OCI-LY7 (cell line): ENCODE results near the gene VPS26C. TPM values are rescaled to one million over a fixed set of nuclear protein-coding genes. Genes with fewer than 3 reads are reported as not detected.

Source experiments
- BruUV-seq: library from RNA; stranded (reverse); fragments of 400-500 nt; replicated peaks from 2 replicates; lab custom pipeline; 2021; lab: Mats Ljungman, UMichigan
- CTCF ChIA-PET: fragments of 300-600 bp; sonication (Branson Sonifier 250); formaldehyde crosslinking; loops from one replicate; lab custom pipeline; 2022; ENCODE audit warnings: antibody characterized with exemption; ENCODE audit not compliant: unreplicated experiment; lab: Charles Lee
- POLR2A ChIA-PET: fragments of 300-600 bp; sonication (Branson Sonifier 250); formaldehyde crosslinking; loops from one replicate; lab custom pipeline; 2022; ENCODE audit warnings: antibody characterized with exemption; lab: Charles Lee
- DNase-seq: peaks from one replicate; pipeline ENCODE4 v3.0.0-alpha.2; 2015; ENCODE audit warnings: low spot score
- H2AFZ ChIP-seq: fragments of 200-600 bp; sonication (generic), shearing (Covaris generic); 2 replicates; pipeline ENCODE4 v1.6.1; 2014; ENCODE audit warnings: mild to moderate bottlenecking, antibody characterized with exemption, low read length, moderate library complexity
- H3K27ac ChIP-seq: fragments of 200-600 bp; sonication (generic); 2 replicates; pipeline ENCODE4 v1.5.1; 2014; ENCODE audit warnings: mixed run types, low read depth, mild to moderate bottlenecking, moderate library complexity, low read length, inconsistent platforms; ENCODE audit not compliant: poor library complexity, severe bottlenecking
- H3K36me3 ChIP-seq: fragments of 200-600 bp; sonication (generic); 2 replicates; pipeline ENCODE4 v1.6.1; 2014; ENCODE audit warnings: mild to moderate bottlenecking, antibody characterized with exemption, low read length, moderate library complexity, mixed read lengths; ENCODE audit not compliant: insufficient read depth
- H3K4me1 ChIP-seq: fragments of 200-600 bp; sonication (generic); 2 replicates; pipeline ENCODE4 v1.5.1; 2014; ENCODE audit warnings: mild to moderate bottlenecking, low read length; ENCODE audit not compliant: insufficient read depth, poor library complexity, severe bottlenecking
- H3K4me2 ChIP-seq: fragments of 200-600 bp; sonication (generic); 2 replicates; pipeline ENCODE4 v1.6.1; 2014; ENCODE audit warnings: mild to moderate bottlenecking, low read length
- H3K4me3 ChIP-seq: fragments of 200-600 bp; sonication (generic); 2 replicates; pipeline ENCODE4 v1.5.1; 2014; ENCODE audit warnings: mild to moderate bottlenecking, low read depth, low read length; ENCODE audit not compliant: poor library complexity, severe bottlenecking
- H3K79me2 ChIP-seq: fragments of 200-600 bp; sonication (generic); 2 replicates; pipeline ENCODE4 v1.6.1; 2016; ENCODE audit warnings: low read depth, mild to moderate bottlenecking, low read length, moderate library complexity, mixed read lengths; ENCODE audit not compliant: insufficient read depth
- H3K9me2 ChIP-seq: fragments of 200-600 bp; sonication (generic); 2 replicates; pipeline ENCODE4 v1.6.1; 2016; ENCODE audit warnings: mild to moderate bottlenecking, low read length, mixed read lengths; ENCODE audit not compliant: insufficient read depth
- H3K9me3 ChIP-seq: fragments of 200-600 bp; sonication (generic); 2 replicates; pipeline ENCODE4 v1.6.1; 2014; ENCODE audit warnings: mild to moderate bottlenecking, mixed run types, low read length, mixed read lengths
- H4K20me1 ChIP-seq: fragments of 200-600 bp; sonication (generic); 2 replicates; pipeline ENCODE4 v1.6.1; 2014; ENCODE audit warnings: mild to moderate bottlenecking, antibody characterized with exemption, low read length, moderate library complexity, mixed read lengths; ENCODE audit not compliant: insufficient read depth
- CTCF ChIP-seq: fragments of 200-600 bp; sonication (generic); conservative IDR thresholded peaks from 2 replicates; pipeline ENCODE4 v1.5.1; 2014; ENCODE audit warnings: mild to moderate bottlenecking, antibody characterized with exemption, low read length, moderate library complexity, mixed read lengths
- EZH2phosphoT487 ChIP-seq: fragments of 200-600 bp; sonication (generic); IDR thresholded peaks from 2 replicates; pipeline ENCODE4 v1.6.1; 2018; ENCODE audit warnings: low read depth, borderline replicate concordance, mild to moderate bottlenecking, mixed run types, antibody characterized with exemption, low read length, moderate library complexity, mixed read lengths
- intact Hi-C: fragments of 100-400 bp; cut with micrococcal nuclease; formaldehyde crosslinking; loops from one replicate; pipeline ENCODE4 v1.10.0; 2022; ENCODE audit not compliant: unreplicated experiment
- total RNA-seq, 2 experiments: library from RNA; depleted of rRNA in 1 of 2; stranded (reverse); fragments of >200 nt in 1 of 2; shearing (Covaris generic) in 1 of 2; gene quantifications; 2 replicates each; pipeline ENCODE4 v1.2.3, GENCODE V29; 2014 to 2022

The VPS26C gene
- total RNA-seq, 2 experiments from 2014 or later, result 33.0 to 46.7 TPM

GRCh38 chr21:37257967-37258877 is 8.9 kb downstream of the VPS26C start:
- no peak overlapping the region for H3K27ac ChIP-seq
- no peak overlapping the region for H2AFZ ChIP-seq
- H3K9me2 ChIP-seq, result no peaks in the 10 kb centered on the region
- peaks cover 38% of the 10 kb centered on the region for H3K36me3 ChIP-seq
- no peak for DNase-seq
- peaks cover 16% of the 10 kb centered on the region for H3K4me1 ChIP-seq
- no peak for TF ChIP-seq EZH2phosphoT487
- no peak for TF ChIP-seq CTCF
- no TSS peak for BruUV-seq
- peak overlapping the region; percentile 53; the same call in 1 of the 2 replicates for H3K4me2 ChIP-seq
- intact Hi-C loops, result no loop called here
- no peak overlapping the region for H3K4me3 ChIP-seq
- CTCF ChIA-PET, result interaction anchor here (1.2 kb wide), 1 partner anchor 10 kb away, joined by 4 read pairs; the partner anchor contains the start of gene VPS26C
- no peaks in the 10 kb centered on the region for H3K9me3 ChIP-seq
- peaks cover 34% of the 10 kb centered on the region; the same call in 1 of the 2 replicates for H4K20me1 ChIP-seq
- H3K79me2 ChIP-seq, result peaks cover 61% of the 10 kb centered on the region; the same call in 1 of the 2 replicates
- POLR2A ChIA-PET, result interaction anchor here (0.9 to 1.2 kb wide), 2 partner anchors 8 to 281 kb away, joined by 3 to 6 read pairs; no protein-coding TSS in a partner anchor

GRCh38 chr21:37257511-37257966 is 9.6 kb downstream of the VPS26C start:
- Histone ChIP-seq H3K79me2 (peaks cover 61% of the 10 kb centered on the region; the same call in 1 of the 2 replicates), H3K36me3 (peaks cover 38% of the 10 kb centered on the region), H3K27ac (no peak overlapping the region), H2AFZ (no peak overlapping the region), H3K9me2 (no peaks in the 10 kb centered on the region), H3K4me3 (no peak overlapping the region), H3K9me3 (no peaks in the 10 kb centered on the region), H3K4me2 (peak overlapping the region; percentile 53; the same call in 1 of the 2 replicates), H3K4me1 (peaks cover 16% of the 10 kb centered on the region), H4K20me1 (peaks cover 41% of the 10 kb centered on the region; the same call in 1 of the 2 replicates)
- BruUV-seq, result no TSS peak
- POLR2A ChIA-PET, result no interaction called here
- TF ChIP-seq EZH2phosphoT487, result no peak
- TF ChIP-seq CTCF, result no peak
- CTCF ChIA-PET, result interaction anchor here (1.2 kb wide), 1 partner anchor 10 kb away, joined by 4 read pairs; the partner anchor contains the start of gene VPS26C
- DNase-seq, result no peak
- intact Hi-C loops, result no loop called here
